Osteoblast (primary cell): ENCODE results near the gene NMT2. TPM values are rescaled to one million over a fixed set of nuclear protein-coding genes. Genes with fewer than 3 reads are reported as not detected.

Source experiments
- DNase-seq: peaks from one replicate; pipeline ENCODE4 v3.0.0; 2011; ENCODE audit warnings: low spot score, mixed read lengths; ENCODE audit not compliant: insufficient read length; ENCODE audit errors: missing footprints
- H2AFZ ChIP-seq: 2 replicates; pipeline ENCODE4 v1.6.0; 2011; ENCODE audit warnings: mild to moderate bottlenecking, low read length
- H3K27ac ChIP-seq: 2 replicates; pipeline ENCODE4 v1.5.1; 2011; ENCODE audit warnings: mild to moderate bottlenecking, low read depth, low read length, moderate library complexity
- H3K27me3 ChIP-seq: 2 replicates; pipeline ENCODE4 v1.6.0; 2012; ENCODE audit warnings: mild to moderate bottlenecking, control low read depth, inconsistent platforms, low read length, moderate library complexity; ENCODE audit not compliant: insufficient read depth
- H3K36me3 ChIP-seq: 2 replicates; pipeline ENCODE4 v1.5.1; 2011; ENCODE audit warnings: mild to moderate bottlenecking, low read length, control low read depth, moderate library complexity; ENCODE audit not compliant: insufficient read depth
- H3K4me1 ChIP-seq: 2 replicates; pipeline ENCODE4 v1.5.1; 2011; ENCODE audit warnings: mild to moderate bottlenecking, low read length, control low read depth, moderate library complexity; ENCODE audit not compliant: insufficient read depth
- H3K4me2 ChIP-seq: 2 replicates; pipeline ENCODE4 v1.6.0; 2011; ENCODE audit warnings: mild to moderate bottlenecking, low read length; ENCODE audit not compliant: insufficient read depth
- H3K4me3 ChIP-seq: fragments of 200-600 bp; sonication (generic); 3 replicates; pipeline ENCODE4 v1.5.1; 2012; ENCODE audit warnings: mild to moderate bottlenecking, low read length, inconsistent platforms; ENCODE audit not compliant: insufficient read depth
- H3K79me2 ChIP-seq: 2 replicates; pipeline ENCODE4 v1.6.0; 2012; ENCODE audit warnings: mild to moderate bottlenecking, low read length, control low read depth, inconsistent platforms; ENCODE audit not compliant: insufficient read depth
- H3K9me3 ChIP-seq: 2 replicates; pipeline ENCODE4 v1.5.1; 2011; ENCODE audit warnings: low read depth, low read length, control low read depth
- H4K20me1 ChIP-seq: 2 replicates; pipeline ENCODE4 v1.6.0; 2012; ENCODE audit warnings: mild to moderate bottlenecking, low read length, control low read depth; ENCODE audit not compliant: insufficient read depth
- CTCF ChIP-seq: IDR thresholded peaks from 2 replicates; pipeline ENCODE4 v1.5.1; 2011; ENCODE audit warnings: mild to moderate bottlenecking, low read depth, low read length, moderate library complexity; ENCODE audit errors: extremely low read depth
- total RNA-seq: library from RNA; depleted of rRNA; stranded (reverse); fragments of >200 nt; gene quantifications from 2 replicates; pipeline ENCODE4 v1.2.3, GENCODE V29; 2012

The NMT2 gene
- total RNA-seq, 1 donor, result 43.8 TPM

- H3K27me3 ChIP-seq, result no peaks in the 10 kb centered on the region
- TF ChIP-seq CTCF, result no peak
- H3K4me2 ChIP-seq, result no peak overlapping the region
- H4K20me1 ChIP-seq, result peaks cover 22% of the 10 kb centered on the region
- no peak overlapping the region for H3K27ac ChIP-seq
- H2AFZ ChIP-seq, result no peak overlapping the region
- peaks cover 7% of the 10 kb centered on the region for H3K4me1 ChIP-seq
- DNase-seq, result no peak
- peaks cover 95% of the 10 kb centered on the region for H3K79me2 ChIP-seq
- no peaks in the 10 kb centered on the region for H3K36me3 ChIP-seq
- no peaks in the 10 kb centered on the region for H3K9me3 ChIP-seq
- H3K4me3 ChIP-seq, result no peak overlapping the region
Measured at GRCh38 chr10:15149042-15149771, 19.3 kb downstream of the NMT2 start.

- TF ChIP-seq CTCF, result no peak
- Histone ChIP-seq H3K36me3 (no peaks in the 10 kb centered on the region), H3K4me1 (peaks cover 7% of the 10 kb centered on the region), H3K4me3 (no peak overlapping the region), H3K4me2 (no peak overlapping the region), H4K20me1 (peaks cover 21% of the 10 kb centered on the region), H3K27me3 (no peaks in the 10 kb centered on the region), H3K9me3 (no peaks in the 10 kb centered on the region), H3K79me2 (peaks cover 98% of the 10 kb centered on the region), H3K27ac (no peak overlapping the region), H2AFZ (no peak overlapping the region)
- DNase-seq, result no peak
Measured at GRCh38 chr10:15147594-15148392, 20.7 kb downstream of the NMT2 start.

GRCh38 chr10:15146366-15146765 lies 22.1 kb downstream of the NMT2 start:
- Histone ChIP-seq H2AFZ (no peak overlapping the region), H3K4me3 (no peak overlapping the region), H3K36me3 (no peaks in the 10 kb centered on the region), H3K27ac (no peak overlapping the region), H3K27me3 (no peaks in the 10 kb centered on the region), H3K4me2 (no peak overlapping the region), H3K4me1 (peaks cover 12% of the 10 kb centered on the region), H3K9me3 (no peaks in the 10 kb centered on the region), H3K79me2 (peaks cover 98% of the 10 kb centered on the region), H4K20me1 (peaks cover 26% of the 10 kb centered on the region)
- no peak for DNase-seq
- TF ChIP-seq CTCF, result no peak

- Histone ChIP-seq H3K79me2 (peaks cover 95% of the 10 kb centered on the region), H3K4me3 (no peak overlapping the region), H3K9me3 (no peaks in the 10 kb centered on the region), H3K27me3 (no peaks in the 10 kb centered on the region), H4K20me1 (peaks cover 26% of the 10 kb centered on the region), H3K27ac (peak overlapping the region; percentile 54), H3K4me2 (peak overlapping the region; percentile 37), H3K36me3 (peaks cover 8% of the 10 kb centered on the region), H2AFZ (no peak overlapping the region), H3K4me1 (peaks cover 16% of the 10 kb centered on the region)
- DNase-seq, result no peak
- no peak for TF ChIP-seq CTCF
Measured at GRCh38 chr10:15144788-15145187, 23.7 kb downstream of the NMT2 start.
